ENCODE results near the gene PLCL2. TPM values are rescaled to one million over a fixed set of nuclear protein-coding genes. Genes with fewer than 3 reads are reported as not detected.
"Not testable (repeated sequence)": the region's sequence is repeated elsewhere in the genome, so short reads cannot be mapped to it uniquely, and the experiment has no call there.

The PLCL2 gene
- total RNA-seq, 1 donor from 2014 or later, result 94.1 TPM

DNA sequence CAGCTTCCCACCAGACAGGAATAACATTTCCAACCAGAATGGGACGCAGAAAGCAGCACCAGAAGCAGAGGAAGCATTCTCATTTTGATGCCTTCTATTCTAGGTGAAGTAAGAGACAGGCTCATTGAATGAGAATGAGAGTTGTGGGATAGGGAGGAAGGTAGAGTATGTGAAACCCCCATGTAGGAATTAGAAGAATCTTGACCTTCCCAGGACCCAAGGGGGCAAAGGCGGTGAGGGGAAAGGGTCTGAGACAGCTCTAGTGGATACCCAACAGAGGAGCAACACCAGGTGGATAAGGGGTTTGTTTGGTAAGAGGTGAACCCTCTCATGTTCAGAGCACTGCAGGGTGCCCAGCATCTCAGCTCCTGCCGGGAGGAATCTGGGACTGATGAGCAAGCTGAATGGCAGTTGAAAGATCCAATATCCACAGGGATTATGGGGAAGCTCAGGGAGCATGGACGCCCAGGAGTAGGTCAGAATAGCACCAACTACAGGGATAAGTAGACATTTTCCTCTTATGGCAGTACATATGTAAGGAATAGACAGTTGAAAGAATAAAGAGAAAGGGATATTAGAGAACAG, 77.0 kb downstream of the PLCL2 start:
- DNase-seq, result no peak

DNA sequence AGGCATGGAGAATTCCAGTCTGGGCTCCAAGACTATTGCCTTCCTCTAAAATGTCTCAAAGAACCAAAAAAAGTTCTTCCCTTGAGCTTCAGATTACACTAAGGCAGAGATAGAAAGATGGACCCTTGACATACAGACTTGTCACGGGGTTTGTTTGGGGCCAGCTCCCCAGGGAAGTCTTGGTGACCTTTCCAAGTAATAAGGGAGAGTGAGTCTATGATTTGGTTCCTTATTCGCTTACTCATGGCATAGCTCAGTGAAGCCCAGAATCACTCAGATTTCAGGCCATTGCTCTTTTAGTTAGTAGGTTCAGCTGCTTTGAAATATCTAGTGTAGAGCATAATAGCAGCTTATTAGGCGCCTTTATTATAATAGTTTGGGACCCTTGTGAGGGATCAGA, 90.3 kb downstream of the PLCL2 start:
- no peak for DNase-seq

DNA sequence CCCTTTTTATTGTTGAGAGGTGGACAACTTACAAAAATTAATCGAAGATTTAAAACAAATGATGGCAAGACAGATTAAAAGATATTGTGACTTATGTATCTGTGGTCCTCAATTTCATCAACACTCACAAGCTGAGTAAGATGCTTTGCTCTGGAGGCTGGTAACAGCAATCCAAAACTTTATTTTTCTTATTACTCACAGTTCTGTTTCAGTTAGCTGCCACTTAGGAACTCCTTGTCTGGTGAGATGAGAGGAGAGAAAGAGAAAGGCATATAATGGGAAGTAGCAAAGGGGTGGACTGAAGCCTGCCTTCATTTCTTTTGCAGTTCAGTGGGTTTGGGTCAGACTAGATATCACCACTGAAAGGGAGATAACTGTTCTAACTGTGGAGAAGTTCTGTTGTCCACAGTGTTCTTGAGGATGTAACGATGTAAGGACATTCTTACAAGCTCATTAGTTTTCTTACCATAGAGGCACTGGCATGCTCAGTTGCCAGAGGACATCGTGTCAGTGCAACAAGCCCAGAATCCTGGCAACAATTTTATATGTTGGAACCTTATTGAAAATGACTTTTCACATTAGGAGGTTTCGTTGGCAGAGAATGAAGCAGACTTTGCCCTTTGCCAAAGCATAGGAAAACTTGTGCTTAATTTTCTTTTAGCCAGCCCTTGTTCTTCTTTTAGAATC, 93.6 kb downstream of the PLCL2 start:
- no peak for DNase-seq

DNA sequence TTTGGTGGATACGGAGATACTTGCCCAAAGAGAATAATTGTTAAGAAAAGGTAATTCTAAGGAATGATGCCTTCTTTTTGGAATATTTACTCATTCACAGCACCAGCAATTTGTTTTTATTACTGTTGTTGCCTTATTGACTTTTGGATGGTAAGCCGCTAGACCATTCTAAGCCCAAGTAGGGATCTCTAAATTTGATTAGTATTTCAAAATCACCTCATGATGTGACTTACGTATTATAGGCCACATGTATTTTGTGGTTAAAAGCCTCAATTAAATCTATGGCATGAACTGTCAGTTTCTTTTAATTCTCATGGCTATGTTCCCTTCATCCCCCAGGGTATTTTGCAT, 94.1 kb downstream of the PLCL2 start:
- DNase-seq, result no peak

DNA sequence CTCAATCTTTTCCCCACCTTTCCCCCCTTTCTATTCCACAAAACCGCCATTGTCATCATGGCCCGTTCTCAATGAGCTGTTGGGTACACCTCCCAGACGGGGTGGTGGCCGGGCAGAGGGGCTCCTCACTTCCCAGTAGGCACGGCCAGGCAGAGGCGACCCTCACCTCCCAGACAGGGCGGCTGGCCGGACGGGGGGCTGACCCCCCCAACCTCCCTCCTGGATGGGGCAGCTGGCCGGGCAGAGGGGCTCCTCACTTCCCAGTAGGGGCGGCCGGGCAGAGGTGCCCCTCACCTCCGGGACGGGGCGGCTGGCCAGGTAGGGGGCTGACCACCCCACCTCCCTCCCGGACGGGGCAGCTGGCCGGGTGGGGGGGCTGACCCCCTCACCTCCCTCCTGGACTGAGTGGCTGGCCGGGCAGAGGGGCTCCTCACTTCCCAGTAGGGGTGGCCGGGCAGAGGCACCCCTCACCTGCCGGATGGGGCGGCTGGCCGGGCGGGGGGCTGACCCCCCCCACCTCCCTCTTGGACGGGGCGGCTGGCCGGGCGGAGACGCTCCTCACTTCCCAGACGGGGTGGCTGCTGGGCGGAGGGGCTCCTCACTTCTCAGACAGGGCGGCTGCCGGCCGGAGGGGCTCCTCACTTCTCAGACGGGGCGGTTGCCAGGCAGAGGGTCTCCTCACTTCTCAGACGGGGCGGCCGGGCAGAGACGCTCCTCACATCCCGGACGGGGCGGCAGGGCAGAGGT, 95.2 kb downstream of the PLCL2 start:
- not testable (repeated sequence) for DNase-seq

DNA sequence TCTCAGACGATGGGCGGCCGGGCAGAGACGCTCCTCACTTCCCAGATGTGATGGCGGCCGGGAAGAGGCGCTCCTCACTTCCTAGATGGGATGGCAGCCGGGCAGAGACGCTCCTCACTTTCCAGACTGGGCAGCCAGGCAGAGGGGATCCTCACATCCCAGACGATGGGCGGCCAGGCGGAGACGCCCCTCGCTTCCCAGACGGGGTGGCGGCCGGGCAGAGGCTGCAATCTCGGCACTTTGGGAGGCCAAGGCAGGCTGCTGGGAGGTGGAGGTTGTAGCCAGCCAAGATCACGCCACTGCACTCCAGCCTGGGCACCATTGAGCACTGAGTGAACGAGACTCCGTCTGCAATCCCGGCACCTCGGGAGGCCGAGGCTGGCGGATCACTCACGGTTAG, 95.8 kb downstream of the PLCL2 start:
- not testable (repeated sequence) for DNase-seq

DNA sequence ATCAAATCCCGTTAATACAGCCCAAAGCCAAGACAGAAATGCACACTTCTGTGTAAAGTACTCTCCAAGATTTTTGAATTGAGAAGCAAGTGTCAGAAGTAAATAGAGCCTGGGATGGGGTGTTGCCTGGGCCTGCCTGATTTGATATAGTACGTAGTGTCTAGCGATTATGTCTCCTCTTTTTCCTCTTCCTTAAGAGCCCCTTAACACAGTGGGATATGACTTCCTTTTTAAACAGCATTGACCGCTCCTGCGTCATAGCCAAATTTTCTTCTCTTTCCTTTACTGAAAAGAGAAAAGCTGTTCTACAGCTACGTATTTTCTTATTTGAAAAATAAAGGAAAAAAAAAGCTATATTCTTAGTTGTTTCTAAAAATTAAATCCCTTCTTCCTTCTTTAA, 97.7 kb downstream of the PLCL2 start:
- DNase-seq, result no peak

DNA sequence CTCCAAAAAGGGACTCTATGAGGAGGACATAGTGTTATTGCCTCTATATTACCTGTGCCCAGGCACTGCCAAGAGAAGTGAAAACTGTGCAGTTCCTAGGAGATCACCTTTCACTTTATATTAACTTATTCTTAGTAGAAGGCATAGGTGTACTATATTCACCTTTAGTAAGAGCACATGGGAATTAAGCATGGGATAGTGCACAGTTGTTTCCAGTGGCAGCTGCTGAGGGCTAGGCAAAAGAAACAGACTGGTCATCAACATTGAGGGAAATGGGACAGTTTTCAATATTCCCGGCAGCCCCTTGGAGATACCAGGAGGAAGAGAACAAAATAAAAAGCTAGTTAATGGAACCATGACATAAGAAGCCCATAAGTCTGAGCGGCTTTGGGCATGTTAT, 100.9 kb downstream of the PLCL2 start:
- DNase-seq, result no peak

DNA sequence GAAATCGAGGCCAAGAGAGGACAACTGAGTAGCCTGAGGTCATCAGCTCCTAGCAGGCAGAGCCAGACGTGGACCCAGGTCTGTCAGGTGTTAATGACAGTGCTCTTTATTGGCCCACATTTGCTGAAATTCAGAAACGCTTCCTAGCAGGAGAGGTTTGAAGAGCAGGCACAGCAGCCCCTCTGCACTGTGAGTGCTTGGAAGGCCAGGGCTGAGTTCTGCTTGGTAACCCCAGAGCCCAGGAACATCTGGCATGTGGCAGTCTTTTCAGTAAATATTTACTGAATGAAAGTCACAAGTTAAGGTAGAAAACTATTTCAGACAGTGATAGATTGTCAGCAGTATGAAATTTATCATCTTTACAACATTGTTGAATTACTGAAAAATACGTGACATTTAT, 102.4 kb downstream of the PLCL2 start:
- no peak for DNase-seq

DNA sequence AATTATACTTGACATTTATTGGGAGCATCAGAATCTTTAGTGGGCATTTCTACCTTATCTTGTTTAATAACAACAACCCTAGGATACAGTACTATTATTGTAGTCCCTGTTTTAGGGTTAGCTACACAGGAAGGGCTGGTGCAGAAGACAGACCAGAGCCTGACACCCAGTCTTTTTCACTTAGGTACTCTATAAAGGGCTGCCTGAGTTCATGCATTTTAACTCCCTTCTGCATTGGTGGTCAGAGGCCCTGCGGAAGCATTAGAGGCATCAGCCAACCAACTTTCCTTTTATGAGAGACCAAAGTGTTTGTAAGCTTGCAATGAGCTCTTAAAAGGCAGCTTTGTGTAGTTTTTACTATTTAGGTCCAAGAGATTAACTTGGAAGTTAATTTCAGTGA, 105.4 kb downstream of the PLCL2 start:
- DNase-seq, result no peak

DNA sequence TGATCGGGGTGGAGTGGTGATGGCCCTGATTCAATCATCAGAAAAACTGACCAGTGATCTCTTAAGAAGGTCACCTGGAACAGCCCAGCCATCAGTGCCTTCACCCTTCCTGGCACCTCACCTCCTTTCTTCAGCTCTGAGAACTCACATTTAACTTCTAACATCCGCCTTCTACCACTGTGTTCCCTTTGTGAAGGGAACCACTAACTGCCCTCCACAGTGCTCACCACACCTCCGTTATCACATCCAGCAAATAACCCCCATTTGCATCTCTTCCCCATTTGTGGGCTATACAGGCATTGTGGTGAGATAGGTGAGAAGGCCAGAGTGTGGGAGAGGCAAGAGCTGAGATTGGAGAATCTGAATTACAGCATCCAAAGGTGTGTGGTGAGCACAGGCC, 107.4 kb downstream of the PLCL2 start:
- DNase-seq, result no peak

DNA sequence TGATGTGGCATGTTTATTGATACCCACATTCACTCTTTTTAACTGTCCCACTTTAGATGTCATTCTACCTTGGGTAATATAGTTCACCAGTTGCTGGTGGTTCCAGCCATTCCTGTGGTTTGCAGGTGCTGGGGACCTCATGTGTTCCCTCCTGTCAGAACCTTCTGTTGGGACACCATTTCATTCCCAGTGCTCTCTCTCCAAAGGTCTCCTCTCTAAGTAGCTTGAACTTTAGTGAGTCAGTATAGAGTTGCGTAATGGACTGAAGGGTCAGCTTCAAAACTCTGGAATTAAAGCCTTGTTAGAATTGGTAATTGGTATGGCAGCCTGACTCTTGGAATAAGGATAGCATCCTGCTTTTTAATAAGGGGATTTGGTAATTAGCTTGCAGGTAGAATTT, 108.5 kb downstream of the PLCL2 start:
- DNase-seq, result no peak

DNA sequence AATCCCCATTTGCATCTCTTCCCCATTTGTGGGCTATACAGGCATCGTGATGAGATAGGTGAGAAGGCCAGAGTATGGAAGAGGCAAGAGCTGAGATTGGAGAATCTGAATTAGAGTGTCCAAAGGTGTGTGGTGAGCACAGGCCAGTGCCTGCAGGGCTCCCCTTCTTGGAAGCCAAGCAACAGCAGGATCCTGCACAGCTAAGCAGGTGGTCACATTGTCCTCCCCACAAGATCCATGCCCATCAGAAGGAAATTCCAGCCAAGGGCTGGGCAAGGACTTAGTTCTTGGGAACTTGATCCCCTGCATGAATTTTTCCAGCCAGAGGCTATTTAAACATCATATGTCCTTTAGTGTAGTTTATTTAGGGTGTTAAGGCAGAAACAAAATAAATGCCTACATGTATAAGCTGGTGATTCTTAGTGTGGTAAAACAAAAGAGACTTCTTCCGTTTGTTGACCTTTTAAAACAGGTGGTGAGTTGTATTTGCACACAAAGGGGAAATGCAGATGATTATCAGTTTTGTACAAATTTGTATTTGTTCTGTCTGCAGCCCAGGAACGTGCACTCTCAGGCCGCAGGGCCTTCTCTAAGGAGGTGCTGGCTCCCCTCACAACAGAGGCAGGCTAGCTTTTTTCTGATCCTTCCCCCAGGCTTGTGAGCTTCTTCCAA, 110.2 kb downstream of the PLCL2 start:
- peak; percentile 28 for DNase-seq

DNA sequence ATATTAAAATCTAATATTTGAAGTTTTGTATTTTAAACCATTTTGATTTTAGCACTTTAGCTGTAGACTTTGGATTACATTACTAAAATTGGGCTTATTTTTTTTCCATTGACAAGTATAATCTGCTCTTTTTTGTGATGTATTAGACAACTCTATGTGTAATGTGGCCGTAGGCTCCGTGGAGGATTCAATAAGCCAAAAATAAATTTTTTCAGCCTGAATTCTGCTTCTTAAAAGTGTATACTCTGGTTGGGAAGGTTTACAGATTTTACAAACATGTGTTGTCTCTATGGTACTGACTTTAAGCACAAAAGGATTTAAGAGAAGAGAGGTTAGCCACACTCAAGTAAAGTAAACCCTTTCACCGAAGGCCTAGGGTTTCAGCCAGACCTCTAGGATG, 110.8 kb downstream of the PLCL2 start:
- DNase-seq, result no peak

DNA sequence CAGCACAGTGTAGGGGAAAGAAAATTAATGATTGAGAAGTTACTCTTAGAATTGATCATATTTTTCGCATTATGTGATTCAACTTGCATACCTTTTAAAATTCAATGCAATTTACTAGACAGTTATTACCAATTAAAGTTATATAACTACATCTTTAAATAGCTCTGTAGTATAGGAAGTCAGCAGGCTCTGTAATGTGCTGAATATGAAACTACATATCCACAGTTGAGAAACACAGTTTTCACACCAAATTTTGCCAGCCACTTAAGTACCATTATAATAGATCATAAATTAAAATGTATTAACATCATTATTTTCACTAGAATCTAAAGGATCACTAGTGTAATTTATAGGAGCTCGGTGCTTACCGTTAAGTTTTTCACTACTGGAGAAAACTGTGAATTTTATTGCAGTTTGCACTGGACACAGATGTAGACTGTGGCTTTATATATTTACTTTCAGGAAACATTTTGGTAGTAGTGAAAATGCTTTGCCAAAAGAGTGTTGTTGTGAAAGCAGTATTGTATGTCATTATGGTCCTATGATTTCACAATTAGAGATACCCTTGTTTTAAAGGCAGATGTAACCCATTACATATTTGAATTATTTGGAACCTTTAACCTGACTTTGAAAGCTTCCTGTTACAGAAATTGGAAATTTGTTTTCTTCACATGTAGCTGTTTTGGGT, 113.6 kb downstream of the PLCL2 start:
- DNase-seq, result no peak

DNA sequence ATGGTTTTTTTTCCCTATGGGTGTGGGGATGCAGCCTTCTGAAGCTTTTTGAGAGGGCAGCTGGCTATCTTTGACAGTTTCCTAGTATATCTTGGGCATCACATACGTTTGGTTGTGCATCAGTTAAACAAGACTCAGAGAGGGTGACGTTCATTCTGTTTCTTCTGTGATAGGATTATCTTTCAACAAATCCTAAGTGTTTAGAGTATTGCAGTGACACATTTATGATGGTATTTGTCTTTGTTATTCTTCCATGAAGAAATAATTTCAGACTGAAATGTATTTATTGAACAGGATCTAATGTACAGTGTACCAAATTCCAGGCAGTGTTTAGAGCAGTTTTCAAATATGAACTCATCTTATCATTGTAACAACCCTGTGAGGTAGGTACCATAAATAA, 114.4 kb downstream of the PLCL2 start:
- no peak for DNase-seq

DNA sequence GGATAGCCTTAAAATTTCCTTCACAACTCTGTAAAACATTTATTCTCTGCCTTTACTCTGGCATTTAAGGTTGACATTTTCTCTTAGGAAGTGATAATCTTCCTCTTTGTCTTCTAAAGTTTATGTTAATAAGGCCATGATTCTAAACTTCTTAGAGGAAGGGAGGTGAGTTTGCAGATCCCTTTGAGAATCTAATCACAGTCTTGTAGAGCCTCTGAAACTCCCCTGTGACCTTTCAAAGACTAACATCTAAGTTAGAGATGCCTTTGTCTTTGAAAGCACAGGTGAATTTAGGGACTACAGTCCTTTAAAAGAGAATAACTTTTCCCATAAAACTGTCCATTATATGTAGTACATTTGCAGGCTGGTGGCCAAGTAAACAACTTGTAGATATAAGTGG, 115.1 kb downstream of the PLCL2 start:
- DNase-seq, result no peak

DNA sequence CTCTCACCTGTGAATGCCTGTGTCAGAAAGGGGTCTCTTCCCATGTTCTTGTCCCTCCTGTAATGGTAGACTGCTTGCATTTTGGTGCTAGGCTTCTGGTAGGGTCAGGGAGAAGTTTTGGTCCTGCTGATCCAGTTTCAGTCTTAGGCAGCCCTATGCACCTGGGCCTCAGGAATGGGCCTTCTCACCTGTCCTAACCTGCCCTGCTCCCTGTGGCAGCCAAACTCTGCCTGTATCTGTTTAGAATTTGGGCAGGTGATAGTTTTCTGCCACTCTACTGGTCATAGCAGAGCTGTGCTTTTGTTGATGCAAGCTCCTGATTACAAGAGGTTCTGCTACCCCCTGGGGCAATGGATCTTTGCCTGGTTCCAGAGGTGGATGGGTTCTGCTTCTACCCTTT, 118.7 kb downstream of the PLCL2 start:
- no peak for DNase-seq

DNA sequence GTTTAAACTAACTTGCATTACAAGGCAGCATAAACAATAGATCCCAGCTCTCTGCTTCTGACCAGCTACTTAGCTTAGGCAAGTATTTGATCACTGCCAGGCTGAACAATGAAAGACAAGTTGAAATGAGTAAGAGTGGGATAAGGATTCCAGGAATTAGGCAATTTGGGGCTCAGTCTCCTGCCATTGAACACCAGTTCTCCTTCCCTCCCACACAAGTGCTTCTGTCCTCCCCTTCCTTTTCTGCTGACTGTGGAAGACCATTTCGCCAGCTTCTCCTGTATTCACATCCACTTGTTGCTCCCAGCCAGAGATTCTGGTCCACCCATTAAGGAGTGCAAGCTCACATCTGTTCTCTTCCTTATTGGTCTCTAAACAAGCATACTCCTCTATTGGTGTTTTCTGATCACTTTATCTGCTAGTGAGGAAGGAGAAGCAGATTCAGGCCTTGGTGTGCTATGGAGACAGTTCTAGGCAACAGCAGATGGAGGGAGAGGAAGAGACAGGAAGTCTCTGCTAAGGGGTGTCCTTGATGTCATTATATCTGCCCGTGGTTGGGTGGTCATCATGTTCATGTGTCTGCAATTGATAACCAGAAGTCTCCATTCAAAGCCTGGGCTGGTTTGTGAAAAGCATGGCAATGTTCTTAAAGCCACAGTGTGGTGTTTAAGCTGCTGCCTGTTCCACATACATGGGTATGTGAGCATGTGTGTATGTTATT, 121.5 kb downstream of the PLCL2 start:
- DNase-seq, result no peak

DNA sequence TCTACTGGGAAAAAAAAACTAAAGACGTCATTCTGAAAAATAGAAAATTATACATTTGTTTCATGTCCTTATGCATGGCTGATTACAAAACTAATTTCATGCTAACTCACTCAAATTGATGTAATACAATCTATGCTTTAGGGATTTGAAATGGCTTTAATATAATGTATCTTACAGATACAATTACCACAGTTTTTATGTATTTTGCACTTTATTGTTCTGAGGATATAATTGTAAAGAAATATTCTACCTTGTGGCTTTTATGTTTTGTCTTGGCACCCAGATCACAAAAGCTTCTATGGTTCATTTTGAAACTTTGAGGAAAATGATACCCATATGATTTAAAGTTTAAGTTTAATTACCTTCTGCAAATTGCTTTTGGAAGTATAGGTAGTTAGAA, 122.5 kb downstream of the PLCL2 start:
- no peak for DNase-seq

DNA sequence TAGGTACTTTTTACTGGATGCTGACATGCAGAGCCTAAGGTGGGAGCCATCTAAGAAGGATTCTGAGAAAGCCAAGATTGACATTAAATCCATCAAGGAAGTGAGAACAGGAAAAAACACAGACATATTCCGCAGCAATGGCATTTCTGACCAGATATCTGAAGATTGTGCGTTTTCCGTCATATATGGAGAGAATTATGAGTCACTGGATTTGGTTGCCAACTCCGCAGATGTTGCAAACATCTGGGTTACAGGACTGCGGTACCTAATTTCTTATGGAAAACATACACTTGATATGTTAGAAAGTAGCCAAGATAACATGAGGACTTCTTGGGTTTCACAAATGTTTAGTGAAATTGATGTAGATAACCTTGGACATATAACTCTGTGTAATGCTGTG, 125.1 kb downstream of the PLCL2 start:
- DNase-seq, result no peak

DNA sequence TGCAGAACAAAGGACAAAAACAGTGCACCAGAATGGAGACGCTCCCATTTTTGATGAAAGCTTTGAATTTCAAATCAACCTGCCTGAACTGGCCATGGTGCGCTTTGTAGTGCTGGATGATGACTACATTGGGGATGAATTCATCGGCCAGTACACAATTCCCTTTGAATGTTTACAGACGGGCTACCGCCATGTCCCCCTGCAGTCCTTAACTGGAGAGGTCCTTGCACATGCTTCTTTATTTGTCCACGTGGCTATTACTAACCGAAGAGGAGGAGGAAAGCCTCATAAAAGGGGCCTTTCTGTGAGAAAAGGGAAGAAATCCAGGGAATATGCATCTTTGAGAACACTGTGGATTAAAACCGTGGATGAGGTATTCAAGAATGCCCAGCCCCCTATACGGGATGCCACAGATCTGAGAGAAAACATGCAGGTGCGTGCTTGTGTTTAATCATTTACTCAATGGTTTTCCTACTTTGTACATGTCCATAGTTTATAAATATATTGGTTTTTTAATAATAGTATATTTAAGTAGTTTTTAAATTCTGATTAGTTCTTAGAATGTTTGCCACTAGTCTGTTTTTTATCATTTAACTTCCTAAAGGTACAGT, 127.1 kb downstream of the PLCL2 start:
- DNase-seq, result no peak
